Measurements from ENCODE around the gene TNIK. TPM values are rescaled to one million over a fixed set of nuclear protein-coding genes. Genes with fewer than 3 reads are reported as not detected.

Gene TNIK
- polyA plus RNA-seq, 1 donor from 2014 or later, result 19.3 TPM

DNA sequence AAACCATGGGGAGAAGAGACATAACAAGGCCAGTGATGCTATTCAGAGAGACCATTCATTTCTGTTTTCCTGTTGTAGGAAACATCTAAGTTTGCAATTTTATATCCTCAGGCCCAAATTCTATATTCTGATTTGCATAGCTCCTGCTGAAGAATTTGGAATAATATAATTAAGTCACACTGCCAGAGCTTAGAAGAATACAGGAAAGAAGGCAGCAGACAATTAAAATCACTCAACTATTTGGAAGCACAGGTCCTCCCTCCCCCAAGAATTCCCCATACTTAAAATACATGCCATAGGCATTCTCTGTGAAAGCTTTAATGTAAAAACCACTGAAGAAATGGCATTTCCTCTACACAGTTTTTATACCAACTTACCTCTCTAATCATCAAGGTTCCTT, 366.7 kb downstream of the TNIK start (continued):
- TF ChIP-seq, protein P1, sequence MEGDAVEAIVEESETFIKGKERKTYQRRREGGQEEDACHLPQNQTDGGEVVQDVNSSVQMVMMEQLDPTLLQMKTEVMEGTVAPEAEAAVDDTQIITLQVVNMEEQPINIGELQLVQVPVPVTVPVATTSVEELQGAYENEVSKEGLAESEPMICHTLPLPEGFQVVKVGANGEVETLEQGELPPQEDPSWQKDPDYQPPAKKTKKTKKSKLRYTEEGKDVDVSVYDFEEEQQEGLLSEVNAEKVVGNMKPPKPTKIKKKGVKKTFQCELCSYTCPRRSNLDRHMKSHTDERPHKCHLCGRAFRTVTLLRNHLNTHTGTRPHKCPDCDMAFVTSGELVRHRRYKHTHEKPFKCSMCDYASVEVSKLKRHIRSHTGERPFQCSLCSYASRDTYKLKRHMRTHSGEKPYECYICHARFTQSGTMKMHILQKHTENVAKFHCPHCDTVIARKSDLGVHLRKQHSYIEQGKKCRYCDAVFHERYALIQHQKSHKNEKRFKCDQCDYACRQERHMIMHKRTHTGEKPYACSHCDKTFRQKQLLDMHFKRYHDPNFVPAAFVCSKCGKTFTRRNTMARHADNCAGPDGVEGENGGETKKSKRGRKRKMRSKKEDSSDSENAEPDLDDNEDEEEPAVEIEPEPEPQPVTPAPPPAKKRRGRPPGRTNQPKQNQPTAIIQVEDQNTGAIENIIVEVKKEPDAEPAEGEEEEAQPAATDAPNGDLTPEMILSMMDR (IDR thresholded peaks at IDR 0.05; ENCODE audit: poor library complexity, severe bottlenecking), result no peak
- TF ChIP-seq RAD21 (conservative IDR thresholded peaks at IDR 0.05), result no peak

DNA sequence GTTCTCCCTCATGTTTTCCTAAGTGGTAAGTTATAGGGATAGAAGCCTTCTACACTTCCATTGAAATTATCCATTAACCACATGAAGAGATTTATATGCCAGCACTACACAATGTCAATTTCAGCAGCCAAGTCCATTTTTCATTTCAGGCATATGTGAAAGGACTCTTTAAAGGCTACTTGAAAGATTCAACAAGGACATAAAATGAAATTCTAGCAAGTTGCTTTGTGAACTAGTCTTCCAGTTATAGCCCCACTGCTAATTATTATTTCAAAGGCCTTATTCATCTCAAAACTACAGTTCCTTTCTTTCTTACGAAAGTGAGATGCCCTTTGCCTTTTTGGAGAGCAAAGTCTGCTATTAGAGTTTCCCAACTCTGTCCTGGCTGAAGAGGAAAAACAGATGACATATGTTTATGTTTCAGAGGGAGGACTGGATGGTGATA, 367.7 kb downstream of the TNIK start:
- Histone ChIP-seq H2AFZ (ENCODE audit: low read depth, low read length) (no peak overlapping the region), H4K20me1 (ENCODE audit: insufficient read depth) (no peaks in the 10 kb centered on the region), H3K4me3 (ENCODE audit: low read length) (no peak overlapping the region), H3K4me2 (ENCODE audit: low read length) (no peak overlapping the region), H3K27me3 (ENCODE audit: insufficient read depth, low read depth, low read length) (no peaks in the 10 kb centered on the region), H3K79me2 (replicated peaks; ENCODE audit: insufficient read depth, low read length) (no peaks in the 10 kb centered on the region), H3K27ac (ENCODE audit: low read length) (no peak overlapping the region), H3K36me3 (ENCODE audit: insufficient read depth, low read length) (no peaks in the 10 kb centered on the region), H3K9me3 (ENCODE audit: low read length) (no peaks in the 10 kb centered on the region), H3K9me2 (ENCODE audit: insufficient read depth, low read length) (no peaks in the 10 kb centered on the region), H3F3A (ENCODE audit: insufficient read depth, low read length, poor library complexity, severe bottlenecking) (no peaks in the 10 kb centered on the region), H3K9ac (ENCODE audit: low read length) (no peak overlapping the region)
- TF ChIP-seq EP300 (conservative IDR thresholded peaks at IDR 0.05; ENCODE audit: poor library complexity, severe bottlenecking) (no peak), RAD21 (conservative IDR thresholded peaks at IDR 0.05) (no peak), SMC3 (conservative IDR thresholded peaks at IDR 0.05; ENCODE audit: poor library complexity) (no peak), TAF1 (IDR thresholded peaks at IDR 0.05; ENCODE audit: low read depth) (no peak), MXI1 (conservative IDR thresholded peaks at IDR 0.05; ENCODE audit: poor library complexity, severe bottlenecking) (no peak), EZH2 (IDR thresholded peaks at IDR 0.05; ENCODE audit: borderline replicate concordance, insufficient read depth, low read length, poor library complexity, severe bottlenecking) (no peak)
- TF ChIP-seq, protein P1 (IDR thresholded peaks at IDR 0.05; ENCODE audit: poor library complexity, severe bottlenecking), result no peak
- TF ChIP-seq, protein P2, sequence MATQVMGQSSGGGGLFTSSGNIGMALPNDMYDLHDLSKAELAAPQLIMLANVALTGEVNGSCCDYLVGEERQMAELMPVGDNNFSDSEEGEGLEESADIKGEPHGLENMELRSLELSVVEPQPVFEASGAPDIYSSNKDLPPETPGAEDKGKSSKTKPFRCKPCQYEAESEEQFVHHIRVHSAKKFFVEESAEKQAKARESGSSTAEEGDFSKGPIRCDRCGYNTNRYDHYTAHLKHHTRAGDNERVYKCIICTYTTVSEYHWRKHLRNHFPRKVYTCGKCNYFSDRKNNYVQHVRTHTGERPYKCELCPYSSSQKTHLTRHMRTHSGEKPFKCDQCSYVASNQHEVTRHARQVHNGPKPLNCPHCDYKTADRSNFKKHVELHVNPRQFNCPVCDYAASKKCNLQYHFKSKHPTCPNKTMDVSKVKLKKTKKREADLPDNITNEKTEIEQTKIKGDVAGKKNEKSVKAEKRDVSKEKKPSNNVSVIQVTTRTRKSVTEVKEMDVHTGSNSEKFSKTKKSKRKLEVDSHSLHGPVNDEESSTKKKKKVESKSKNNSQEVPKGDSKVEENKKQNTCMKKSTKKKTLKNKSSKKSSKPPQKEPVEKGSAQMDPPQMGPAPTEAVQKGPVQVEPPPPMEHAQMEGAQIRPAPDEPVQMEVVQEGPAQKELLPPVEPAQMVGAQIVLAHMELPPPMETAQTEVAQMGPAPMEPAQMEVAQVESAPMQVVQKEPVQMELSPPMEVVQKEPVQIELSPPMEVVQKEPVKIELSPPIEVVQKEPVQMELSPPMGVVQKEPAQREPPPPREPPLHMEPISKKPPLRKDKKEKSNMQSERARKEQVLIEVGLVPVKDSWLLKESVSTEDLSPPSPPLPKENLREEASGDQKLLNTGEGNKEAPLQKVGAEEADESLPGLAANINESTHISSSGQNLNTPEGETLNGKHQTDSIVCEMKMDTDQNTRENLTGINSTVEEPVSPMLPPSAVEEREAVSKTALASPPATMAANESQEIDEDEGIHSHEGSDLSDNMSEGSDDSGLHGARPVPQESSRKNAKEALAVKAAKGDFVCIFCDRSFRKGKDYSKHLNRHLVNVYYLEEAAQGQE (IDR thresholded peaks at IDR 0.05; ENCODE audit: borderline replicate concordance), result no peak

DNA sequence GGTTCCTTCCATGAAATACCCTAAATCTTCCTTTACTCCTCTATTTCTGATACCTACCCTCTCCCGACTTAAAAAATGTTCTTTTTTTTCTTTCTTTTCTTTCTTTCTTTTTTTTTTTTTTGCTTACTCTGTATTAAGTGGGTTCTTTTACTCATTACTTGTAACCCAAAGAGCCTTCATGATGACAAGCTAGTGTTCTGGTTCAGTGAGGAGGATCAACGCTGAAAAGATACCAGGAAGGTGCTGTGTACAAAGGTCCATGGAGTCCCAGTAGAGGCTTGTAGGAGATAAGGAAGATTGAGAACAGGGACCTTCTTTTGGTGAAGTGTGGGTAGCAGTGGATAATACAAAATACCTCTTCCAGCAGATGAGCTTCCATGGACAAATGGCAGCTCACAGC, 369.9 kb downstream of the TNIK start:
- no peak overlapping the region for H3K9ac ChIP-seq (ENCODE audit: low read length)
- no peaks in the 10 kb centered on the region for H4K20me1 ChIP-seq (ENCODE audit: insufficient read depth)
- H3K9me3 ChIP-seq (ENCODE audit: low read length), result no peaks in the 10 kb centered on the region
- H3K4me2 ChIP-seq (ENCODE audit: low read length), result no peak overlapping the region
- no peak overlapping the region for H3K27ac ChIP-seq (ENCODE audit: low read length)
- no peaks in the 10 kb centered on the region for H3K27me3 ChIP-seq (ENCODE audit: insufficient read depth, low read depth, low read length)
- no peaks in the 10 kb centered on the region for H3K36me3 ChIP-seq (ENCODE audit: insufficient read depth, low read length)
- no peaks in the 10 kb centered on the region for H3K79me2 ChIP-seq (replicated peaks; ENCODE audit: insufficient read depth, low read length)
- H3F3A ChIP-seq (ENCODE audit: insufficient read depth, low read length, poor library complexity, severe bottlenecking), result no peaks in the 10 kb centered on the region
- H2AFZ ChIP-seq (ENCODE audit: low read depth, low read length), result no peak overlapping the region
- H3K4me3 ChIP-seq (ENCODE audit: low read length), result no peak overlapping the region
- no peaks in the 10 kb centered on the region for H3K9me2 ChIP-seq (ENCODE audit: insufficient read depth, low read length)
- TF ChIP-seq EZH2 (IDR thresholded peaks at IDR 0.05; ENCODE audit: borderline replicate concordance, insufficient read depth, low read length, poor library complexity, severe bottlenecking) (no peak), POLR2AphosphoS5 (IDR thresholded peaks at IDR 0.05) (no peak), SMC3 (conservative IDR thresholded peaks at IDR 0.05; ENCODE audit: poor library complexity) (no peak), EP300 (conservative IDR thresholded peaks at IDR 0.05; ENCODE audit: poor library complexity, severe bottlenecking) (no peak), RAD21 (conservative IDR thresholded peaks at IDR 0.05) (no peak), MXI1 (conservative IDR thresholded peaks at IDR 0.05; ENCODE audit: poor library complexity, severe bottlenecking) (no peak), TAF1 (IDR thresholded peaks at IDR 0.05; ENCODE audit: low read depth) (no peak)
- TF ChIP-seq, protein P2 (IDR thresholded peaks at IDR 0.05; ENCODE audit: borderline replicate concordance), result no peak
- TF ChIP-seq, protein P1 (IDR thresholded peaks at IDR 0.05; ENCODE audit: poor library complexity, severe bottlenecking), result no peak
